Measurements from ENCODE around the gene GDPD5.
A peak's percentile ranks its signal among the peaks of the same experiment; 100 is the strongest.
"Not testable (repeated sequence)": the region's sequence is repeated elsewhere in the genome, so short reads cannot be mapped to it uniquely, and the experiment has no call there.

GDPD5 gene

DNA sequence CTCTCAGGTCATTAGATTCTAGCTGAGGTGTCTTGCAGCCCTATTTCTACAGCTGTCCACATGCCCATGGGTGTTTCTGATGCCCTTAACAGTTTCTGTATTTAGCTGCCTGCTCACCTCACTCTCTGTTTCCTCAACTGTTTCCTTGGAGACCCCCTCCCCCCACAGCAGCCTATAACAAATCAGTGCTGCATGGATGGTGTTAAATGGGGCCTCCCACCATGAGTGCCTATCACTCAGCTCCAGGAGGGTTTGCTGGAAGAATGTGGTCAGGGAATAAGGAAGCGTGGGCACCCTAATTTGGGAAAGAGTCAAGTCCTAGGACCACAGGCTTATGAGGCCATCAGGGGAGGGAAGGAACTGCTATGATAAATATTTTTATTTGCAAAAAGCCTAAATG lies 101.3 kb downstream of the GDPD5 start:
- no peak for DNase-seq

DNA sequence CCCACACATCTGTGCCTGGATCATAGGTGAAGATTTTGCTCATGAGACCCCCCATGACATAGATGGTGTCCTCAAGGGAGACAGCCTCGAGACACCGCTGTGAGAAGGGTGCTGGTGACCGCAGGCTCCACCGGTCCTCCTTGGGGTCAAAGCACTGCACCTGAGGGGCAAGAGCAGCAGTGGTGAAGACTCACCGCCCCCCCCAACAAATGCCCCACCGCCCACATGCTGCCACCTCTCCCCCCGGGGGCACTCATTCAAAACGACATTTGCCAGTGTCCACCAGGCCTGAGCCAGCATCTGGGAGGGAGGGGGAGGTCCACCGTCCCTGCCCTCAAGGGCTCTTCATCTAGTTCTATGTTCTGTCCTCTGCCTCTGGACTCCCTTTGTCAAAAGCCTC lies 102.0 kb downstream of the GDPD5 start:
- no peak for DNase-seq

DNA sequence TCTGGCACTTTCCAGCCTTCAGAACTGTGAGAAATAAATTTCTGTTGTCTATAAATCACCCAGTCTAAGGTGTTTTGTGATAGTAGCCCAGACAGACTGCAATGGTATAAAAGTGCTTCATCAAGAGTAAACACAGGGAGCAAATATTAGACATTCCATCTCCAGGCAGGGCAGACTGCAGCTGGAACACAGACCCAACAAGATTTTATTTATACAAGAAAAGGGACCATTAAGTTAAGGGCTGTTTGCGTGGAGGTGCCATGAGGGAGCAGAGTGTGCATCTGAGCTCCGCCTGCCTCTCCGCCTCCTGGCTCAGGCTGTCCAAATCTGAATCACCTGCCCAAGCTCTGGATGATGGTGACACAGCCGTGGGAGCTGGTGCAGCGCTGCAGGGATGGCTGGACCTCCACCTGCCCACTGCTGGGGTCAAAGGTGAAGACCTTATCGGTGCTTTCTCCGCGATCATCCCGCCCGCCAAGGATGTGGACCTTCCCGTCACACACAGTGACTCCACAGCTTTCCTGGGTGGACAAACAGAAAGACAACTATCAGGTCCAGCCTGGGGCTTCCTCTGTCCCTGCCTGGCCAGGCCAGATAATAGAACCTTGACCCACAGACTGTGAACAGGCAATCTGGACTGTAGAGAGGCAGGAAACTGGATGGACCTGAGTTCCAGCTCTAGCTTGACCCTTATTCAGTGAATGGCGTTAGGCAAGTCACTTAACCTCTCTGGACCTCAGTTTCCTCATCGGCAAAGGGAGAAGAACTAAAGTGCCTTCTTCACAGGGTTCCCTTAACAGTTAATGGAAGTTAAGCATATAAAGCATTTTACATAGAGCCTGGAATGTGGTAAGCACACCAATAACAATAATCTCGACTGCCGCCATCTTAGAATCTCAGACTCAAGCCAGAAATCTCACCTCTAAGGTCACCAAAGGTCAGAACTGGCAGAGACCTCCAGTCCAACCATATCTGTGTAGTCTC lies 103.2 kb downstream of the GDPD5 start:
- DNase-seq = no peak

DNA sequence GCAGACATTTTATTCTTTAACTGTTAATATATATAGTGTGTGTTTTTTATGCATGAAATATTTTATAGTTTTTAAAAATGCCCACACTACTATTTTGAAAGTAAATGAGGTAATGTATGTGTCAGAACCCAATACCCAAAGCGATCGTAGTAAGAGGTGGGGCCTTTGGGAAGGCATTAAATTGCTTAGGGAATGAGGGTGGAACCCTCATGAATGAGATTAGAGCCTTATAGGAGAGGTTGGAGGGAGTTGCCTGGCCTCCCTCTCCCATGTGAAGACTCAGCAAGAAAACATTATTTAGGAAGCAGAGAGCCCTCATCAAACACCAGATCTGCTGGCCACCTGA lies 103.9 kb downstream of the GDPD5 start:
- no peak for DNase-seq

DNA sequence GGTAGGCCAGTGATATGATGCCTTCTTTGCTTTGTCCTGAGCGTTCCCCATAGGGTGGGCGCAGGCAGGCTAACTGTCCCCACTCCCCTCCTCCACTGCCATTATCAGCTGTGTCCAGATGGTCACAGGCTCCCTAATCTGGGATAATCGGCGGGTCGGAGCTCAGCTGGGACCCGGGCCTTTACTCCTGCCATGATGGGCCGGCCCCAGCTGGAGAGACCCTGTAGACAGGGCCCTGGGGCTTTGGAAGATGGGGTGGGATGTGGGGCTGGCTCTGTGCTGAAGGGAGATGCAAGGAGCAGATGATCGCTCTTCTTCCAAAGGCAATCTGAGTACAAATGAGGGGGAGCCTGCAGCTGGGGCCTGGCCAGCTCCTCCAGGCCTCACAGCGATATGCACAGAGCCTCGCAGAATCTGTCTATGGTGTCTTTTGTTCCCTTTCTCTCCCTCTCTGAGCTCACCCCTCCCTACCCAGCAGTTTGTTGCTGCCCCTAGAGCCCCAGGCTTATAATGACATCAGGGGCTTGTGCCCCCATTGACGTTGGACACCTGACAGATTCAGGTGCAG lies 104.6 kb downstream of the GDPD5 start:
- DNase-seq = no peak

DNA sequence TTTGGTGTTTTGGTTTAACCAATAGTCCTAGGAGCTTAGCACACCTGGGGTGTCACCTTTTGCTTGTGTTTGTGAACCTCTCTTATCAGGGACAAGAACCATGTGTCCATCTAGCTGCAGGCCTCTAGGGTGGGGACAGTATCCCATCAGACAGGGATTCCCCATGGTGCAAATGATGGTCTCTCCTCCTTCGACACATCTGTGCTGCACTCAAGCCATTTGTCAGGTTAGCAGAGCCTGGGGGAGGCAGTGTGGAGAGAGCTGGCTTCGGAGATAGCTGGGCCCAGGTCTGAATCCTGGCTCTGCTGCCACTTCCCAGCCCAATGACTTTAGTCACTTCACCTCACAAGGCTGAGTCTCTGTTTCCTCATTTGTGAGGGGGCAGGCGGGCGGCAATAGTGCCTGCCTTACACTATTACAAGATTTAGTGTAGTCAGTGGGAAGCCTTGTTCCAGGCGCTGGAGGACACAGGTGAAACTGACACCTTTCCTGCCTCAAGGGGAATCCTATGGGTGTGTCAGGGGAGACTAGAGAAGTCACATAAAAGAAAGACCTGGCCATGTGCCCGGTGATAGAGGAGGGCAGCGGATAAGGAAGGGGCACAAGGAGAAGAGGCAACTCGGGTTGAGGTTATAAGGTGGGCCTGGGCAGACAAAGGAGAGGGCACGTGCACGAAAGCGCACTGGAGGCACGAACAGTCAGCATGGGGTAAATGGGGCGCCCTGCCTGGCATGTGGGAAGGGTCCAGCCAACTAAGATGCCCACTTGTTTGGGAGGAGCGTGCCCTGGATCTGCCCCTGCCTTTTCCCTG lies 105.3 kb downstream of the GDPD5 start:
- DNase-seq = no peak

DNA sequence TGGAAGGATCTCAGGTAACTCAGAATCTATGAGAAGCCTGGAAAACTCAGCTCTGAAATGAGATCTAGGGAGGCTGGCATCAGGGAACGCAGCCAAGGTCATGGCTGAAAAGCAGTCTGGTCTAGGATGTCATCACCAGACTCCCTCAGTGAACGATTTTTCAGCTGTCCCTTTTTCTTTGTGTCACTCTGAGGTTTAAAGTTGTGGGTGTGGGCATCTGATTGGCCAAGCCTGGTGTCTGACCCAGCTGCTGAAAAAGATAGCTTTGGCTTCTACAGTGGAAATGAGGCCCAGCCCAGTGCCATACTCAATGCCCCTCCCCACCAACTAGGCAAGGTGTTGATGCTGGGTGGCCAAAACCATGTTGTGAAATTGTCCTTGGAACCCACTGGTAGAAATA lies 111.9 kb downstream of the GDPD5 start:
- DNase-seq = no peak

DNA sequence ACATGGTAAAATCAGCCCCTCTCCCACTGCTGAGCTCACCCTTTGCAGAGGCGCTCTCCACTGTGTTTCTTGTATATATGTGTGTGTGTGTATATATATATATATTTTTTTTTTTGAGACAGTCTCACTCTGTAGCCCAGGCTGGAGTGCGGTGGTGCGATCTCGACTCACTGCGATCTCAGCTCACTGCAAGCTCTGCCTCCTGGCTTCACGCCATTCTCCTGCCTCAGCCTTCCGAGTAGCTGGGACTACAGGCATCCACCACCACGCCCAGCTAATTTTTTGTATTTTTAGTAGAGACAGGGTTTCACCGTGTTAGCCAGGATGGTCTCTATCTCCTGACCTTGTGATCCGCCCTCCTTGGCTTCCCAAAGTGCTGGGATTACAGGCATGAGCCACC lies 112.6 kb downstream of the GDPD5 start:
- not testable (repeated sequence) for DNase-seq

DNA sequence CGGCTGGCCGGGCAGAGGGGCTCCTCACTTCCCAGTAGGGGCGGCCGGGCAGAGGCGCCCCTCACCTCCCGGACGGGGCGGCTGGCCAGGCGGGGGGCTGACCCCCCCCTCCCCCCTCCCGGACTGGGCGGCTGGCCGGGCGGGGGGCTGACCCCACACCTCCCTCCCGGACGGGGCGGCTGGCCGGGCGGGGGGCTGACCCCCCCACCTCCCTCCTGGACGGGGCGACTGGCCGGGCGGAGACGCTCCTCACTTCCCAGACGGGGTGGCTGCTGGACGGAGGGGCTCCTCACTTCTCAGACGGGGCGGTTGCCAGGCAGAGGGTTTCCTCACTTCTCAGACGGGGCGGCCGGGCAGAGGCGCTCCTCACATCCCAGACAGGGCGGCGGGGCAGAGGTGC lies 115.8 kb downstream of the GDPD5 start:
- DNase-seq = not testable (repeated sequence)

DNA sequence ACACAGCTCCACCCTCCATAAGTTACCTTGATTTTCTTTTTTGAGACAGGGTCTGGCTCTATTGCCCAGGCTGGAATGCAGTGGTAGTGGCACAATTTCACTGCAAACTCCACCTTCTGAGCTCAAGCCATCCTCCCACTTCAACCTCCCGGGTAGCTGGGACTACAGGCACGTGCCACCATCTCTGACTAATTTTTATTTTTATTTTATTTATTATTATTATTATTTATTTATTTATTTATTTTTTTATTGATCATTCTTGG lies 116.9 kb downstream of the GDPD5 start:
- no peak for DNase-seq

DNA sequence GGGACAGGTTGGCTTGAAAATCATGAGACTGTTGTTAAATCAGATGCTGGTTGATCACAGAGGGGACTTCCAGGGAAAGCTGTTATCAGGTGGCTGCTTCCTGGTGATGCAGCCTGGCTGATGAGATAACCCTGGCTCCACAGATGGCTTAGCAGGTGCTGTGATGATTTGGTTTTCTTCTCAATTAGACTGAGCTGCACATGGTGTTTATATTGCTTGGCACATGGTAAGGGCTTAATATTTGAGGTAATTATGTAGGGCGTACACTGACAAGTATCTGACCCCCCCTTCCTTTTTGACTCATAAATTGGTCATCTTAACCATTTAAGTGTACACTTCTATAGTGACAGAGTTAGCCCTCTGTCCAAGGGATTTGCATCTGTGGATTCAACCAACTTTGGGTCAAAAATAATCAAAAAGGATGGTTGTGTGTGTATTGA lies 119.4 kb downstream of the GDPD5 start:
- DNase-seq = no peak

DNA sequence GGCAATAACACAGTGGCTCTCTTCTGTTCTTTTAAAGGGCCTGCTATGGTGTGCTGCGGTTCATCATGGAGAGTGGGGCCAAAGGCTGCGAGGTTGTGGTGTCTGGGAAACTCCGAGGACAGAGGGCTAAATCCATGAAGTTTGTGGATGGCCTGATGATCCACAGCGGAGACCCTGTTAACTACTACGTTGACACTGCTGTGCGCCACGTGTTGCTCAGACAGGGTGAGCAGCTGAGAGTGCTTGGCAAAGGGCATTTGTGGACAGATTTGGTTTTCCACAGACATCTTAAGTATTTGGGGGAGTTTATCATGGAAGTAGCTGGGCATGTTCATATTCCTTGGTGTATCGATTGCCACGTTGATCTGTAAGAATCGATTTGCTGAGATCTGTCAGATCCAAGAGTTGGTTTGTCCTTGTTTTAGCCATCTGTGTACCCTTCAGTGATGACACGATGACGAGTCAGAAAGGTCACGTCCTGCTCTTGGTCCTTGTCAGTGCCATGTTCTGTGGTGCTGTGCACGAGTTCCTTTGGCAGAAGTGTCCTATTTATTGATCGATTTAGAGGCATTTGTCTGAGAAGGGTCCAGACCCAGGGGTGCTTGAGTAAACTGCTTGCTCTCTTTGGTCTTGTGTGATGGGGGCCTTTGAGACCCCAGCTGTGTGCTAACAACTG lies 121.6 kb downstream of the GDPD5 start:
- no peak for DNase-seq

DNA sequence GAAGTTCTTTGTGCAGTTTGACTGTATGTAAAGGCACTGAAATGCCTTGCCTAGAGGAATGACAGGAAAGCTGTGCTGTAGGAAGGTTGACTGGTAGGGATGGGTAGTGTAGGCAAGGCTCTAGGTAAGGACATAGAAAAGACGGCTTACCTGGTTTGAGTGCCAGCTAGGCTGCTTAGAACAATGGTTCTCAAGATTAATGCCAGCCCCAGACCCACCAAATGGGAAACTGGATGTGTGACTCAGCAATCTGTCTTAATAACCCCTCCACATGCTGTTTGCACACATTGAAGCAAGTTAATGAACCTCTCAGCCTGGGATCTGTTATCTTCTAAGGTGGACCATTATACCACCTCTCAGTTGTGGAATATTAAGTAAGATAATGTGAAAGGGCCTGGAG lies 122.7 kb downstream of the GDPD5 start:
- DNase-seq = no peak

DNA sequence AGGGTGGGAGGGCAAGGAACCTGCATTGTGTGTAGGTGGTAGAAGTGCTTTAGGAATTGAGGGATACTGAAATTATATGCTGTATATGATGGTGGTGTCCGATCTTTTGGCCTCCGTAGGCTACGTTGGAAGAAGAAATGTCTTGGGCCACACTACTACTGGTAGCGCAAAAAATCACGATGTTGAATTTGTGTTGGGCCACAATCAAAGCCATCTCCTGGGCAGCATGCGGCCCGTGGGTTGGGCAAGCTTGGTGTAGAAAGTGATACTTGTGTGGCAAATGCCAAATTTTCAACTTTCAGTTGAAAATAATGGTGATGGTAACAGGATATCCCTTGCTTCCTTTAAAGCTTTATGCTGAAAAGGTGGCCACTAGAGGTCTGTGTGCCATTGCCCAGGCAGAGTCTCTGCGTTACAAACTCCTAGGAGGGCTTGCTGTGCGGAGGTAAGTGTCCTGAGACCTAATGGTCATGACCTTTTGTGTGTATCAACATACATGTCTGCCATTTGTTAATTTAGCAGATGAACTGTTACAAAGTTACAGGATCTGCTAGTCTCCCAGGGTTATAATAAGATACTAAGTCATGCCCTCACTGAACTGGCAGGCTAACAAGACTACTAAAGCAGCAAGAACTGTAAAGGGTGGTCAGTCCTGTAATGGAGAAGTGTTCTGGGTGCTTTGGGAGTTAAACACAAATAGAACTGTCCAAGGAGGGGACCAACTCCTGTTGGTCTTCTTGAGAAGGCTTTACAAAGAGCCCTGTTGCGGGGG lies 123.6 kb downstream of the GDPD5 start:
- DNase-seq = no peak

DNA sequence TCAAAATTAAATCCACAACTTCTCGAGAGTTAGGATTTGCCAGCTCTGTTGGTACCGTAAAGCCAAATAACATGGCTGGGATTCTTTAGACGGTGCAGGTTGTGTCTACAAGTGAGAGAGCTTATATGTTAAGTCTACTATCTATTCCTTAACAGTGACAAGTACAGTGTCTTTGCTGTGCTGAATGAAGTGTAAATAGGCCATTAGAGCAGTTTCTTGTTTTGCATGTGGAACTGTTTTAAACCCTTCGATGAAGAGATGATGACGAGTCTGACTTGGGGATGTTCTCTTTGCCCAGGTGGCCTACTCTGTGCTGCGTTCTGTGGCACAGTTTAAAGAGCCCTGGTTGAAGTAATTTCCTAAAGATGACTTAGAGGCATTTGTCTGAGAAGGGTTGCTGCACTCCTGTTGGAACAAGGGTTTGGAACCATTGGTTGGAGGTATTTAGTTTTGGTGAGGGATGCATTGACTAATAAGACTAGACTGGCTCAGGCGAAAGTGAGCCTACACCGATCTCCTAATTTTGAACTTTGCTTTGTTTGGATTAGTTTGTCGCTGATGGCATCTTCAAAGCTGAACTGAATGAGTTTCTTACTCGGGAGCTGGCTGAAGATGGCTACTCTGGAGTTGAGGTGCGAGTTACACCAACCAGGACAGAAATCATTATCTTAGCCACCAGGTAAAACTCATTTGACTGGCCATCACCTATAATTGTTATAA lies 125.4 kb downstream of the GDPD5 start:
- peak in 1 of 2 experiments; percentile 28 for DNase-seq

DNA sequence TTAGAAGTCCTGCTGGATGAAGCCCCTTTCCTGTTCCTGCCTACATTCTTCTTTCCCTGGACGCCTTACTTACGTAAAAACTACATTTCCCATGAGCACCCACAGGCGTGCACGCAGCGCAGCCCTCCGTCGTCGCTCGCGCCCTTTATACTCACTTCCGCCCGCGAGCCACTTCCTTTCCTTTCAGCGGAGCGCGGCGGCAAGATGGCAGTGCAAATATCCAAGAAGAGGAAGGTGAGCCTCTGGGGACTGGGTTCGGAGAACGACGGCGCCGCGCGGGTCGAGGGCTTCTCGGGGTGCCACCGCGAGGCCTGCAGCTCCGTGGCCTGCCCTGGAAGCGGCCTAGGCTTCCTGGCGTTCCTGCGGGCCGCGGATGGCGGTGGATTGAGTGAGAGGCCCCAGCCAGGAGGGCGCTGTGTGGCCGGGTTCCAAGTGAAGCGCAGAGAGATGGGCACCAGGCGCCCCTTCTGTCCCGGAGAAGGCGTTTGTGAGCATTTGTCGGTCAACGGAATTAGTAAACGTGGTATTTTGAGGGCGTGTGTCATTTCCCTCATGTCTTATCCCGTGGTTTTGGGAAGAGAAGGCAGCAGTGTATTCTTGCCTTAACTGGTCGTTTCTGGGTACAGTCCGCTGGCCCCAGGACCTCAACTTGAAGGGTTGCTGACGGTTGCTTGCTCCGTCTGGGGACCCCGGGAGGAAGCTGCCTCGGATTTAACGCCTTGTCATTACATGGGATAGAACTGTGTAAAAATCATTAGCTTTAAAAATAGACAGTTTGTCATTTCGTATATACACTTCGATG lies 126.2 kb downstream of the GDPD5 start, which contains the start of gene RPS3:
Gene RPS3, plus strand, starts transcription at position 175 of the 802 bp plus-strand sequence. Its CDS starts 30 bp downstream, at position 205.
- peak; percentile 93 to 95 for DNase-seq

DNA sequence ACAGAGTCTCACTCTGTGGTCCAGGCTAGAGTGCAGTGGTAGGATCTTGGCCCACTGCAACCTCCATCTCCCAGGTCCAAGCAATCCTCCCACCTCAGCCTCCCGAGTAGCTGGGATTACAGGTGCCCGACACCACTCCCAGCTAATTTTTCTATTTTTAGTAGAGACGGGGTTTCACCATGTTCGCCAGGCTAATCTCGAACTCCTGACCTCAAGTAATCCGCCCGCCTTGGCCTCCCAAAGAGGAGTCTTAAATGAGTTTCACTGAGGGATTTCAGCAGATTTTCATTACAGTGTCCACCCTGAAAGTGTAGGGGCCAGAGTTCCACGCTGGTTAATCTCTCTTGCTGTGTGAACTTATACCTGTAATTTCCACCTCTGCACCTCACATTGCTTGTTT lies 126.8 kb downstream of the GDPD5 start:
- no peak for DNase-seq

DNA sequence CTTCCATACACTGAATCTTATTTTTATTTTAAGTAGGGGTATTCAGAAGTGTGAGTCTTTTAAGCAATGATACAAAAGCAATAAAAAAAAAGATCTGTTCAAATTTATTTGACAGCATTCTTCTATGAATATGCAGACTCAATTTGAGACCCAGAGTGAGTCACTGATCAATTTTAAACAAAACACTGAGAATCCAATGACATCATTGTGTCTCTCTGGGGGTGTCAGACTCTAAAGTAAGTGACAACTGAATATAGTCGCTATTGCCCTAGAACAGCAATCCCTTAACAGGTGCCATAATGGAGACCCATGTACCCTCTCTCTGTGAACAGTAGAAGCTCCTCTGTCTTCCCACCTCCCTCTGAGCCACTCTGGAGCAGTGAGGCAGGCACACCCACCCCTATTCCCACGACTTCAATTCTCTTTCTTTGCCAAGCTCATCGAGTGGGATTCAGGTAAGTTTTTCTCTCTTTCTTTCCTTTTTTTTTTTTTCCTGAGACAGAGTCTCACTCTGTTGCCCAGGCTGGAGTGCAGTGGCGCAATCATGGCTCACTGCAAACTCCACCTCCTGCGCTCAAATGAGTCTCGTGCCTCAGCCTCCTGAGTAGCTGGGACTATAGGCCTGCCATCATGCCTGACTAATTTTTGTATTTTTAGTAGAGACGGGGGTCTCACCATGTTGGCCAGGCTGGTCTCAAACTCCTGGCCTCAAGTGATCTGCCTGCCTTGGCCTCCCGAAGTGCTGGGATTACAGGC lies 131.5 kb downstream of the GDPD5 start:
- DNase-seq = no peak

DNA sequence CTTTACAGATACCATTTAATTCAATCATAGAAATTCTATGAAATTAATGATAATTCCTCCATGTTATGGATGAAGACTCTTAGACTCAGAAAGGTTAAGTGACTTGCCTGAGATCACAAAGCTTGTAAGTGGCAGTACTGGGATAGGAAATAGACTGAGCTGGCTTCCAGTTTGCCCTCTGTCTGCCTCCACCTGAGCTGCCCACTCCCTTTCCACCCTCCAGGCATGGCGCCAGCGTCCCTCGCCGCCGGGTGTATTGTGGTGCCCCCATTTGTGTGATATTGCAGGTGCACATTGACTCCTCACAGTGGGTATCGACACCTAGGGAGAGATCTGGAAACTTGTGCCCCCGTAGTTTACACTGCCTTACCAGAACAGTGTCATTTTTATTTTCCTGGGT lies 135.8 kb downstream of the GDPD5 start:
- no peak for DNase-seq

DNA sequence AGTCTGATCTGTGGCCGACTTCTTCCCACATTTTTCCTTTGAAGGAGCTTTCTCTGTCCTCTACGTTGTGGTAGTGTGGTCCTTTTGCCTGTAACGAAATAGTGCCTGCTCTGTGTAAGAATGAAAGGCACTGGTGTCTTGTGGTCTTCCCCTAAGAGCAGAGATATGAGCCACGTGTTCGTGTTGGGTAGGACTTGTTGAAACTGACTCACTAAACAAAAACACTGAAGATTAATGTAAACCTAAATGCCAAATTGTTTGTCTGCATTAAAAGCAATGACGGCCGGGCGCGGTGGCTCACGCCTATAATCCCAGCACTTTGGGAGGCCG lies 136.5 kb downstream of the GDPD5 start:
- DNase-seq = no peak

All from Kasumi-1 (cell line).